ENCODE results near the gene KDM7A. TPM values are rescaled to one million over a fixed set of nuclear protein-coding genes. Genes with fewer than 3 reads are reported as not detected.

KDM7A gene
- total and polyA plus RNA-seq, 10 of the 15 experiments (the other 5 are each of a cell fraction or from before 2014, with no cell fraction given) = 0.07 to 0.96 (median 0.74) TPM

DNA sequence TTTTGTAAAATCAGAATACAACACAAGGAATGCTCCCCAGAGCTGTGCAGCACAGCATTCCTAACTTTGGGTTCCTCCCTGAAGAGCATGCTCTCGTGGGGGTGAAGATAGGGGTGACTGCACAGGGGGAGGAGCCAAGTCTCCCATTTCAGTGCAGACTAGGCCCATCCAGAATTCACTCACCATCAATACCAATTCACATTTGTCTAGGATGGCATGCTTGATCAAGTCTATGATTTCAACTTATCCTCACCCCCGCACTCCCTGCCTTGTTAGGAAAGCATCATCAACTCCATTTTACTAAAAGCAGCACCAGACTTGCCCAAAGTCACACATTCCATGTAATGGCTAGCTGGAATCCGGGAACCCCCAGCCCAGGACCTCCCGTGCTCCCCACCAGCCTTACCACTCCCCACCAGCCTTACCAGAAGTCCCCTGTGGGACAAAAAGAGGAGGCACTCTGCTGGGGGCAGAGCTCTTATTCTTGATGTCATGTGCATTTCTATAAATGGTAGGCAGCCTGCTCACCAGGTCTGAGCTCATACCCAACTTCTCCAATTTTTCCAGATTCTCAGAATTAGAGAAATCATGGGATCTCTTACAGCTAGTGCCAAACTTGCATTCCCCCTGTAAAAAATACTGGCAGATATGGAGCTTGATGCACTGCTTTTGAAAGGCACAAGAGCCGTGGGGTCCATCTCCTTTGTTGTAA is 120.2 kb downstream of the KDM7A start (continued):
- no peak for TF ChIP-seq KDM1A (IDR thresholded peaks at IDR 0.05; ENCODE audit: borderline replicate concordance)

DNA sequence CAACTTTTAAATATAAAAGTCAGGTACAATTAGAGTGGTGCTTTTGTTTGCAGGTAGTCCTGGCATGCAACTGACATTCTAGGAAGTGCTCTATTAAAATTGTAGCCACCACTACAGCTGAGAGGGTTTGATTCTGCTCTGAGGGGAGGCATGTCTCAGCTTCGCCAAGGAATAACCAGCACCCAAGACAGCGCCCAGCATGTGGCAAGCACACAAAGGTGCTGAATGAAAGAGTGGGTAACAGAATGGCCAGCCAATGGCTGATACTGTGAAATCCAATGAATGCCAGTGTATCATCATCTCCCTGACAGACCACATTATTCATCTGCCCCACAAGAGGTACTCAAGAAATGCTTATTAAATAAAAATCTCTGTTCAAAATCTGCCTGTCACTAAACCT is 121.0 kb downstream of the KDM7A start:
- SMC1A ChIA-PET (ENCODE audit: uncharacterized antibody, unreplicated experiment) = no interaction called here
- no peak overlapping the region for H3K9ac ChIP-seq (ENCODE audit: control insufficient read depth, insufficient read depth, low read length)
- H2AFZ ChIP-seq (ENCODE audit: control insufficient read depth, low read depth, low read length) = no peak overlapping the region
- 100% methylated on average over 2 of the region's 2 CpGs for WGBS (ENCODE audit: insufficient coverage, insufficient replicate concordance, low lambda C conversion rate, missing lambda C conversion rate)
- CTCF ChIA-PET = no interaction called here
- no peak overlapping the region for H3K27ac ChIP-seq (ENCODE audit: control insufficient read depth, insufficient read depth)
- H4K20me1 ChIP-seq (ENCODE audit: control insufficient read depth, insufficient read depth) = peaks cover 4% of the 10 kb centered on the region; the same call in 1 of the 2 replicates
- in situ Hi-C loops (cut with MboI) (loop anchor here (10.0 kb wide), 1 partner anchor 941 kb away; no protein-coding TSS in a partner anchor), intact Hi-C loops (cut with micrococcal nuclease; ENCODE audit: unreplicated experiment) (no loop called here)
- H3K79me2 ChIP-seq (ENCODE audit: control insufficient read depth, insufficient read depth, low read length) = peaks cover 2% of the 10 kb centered on the region; the same call in 1 of the 2 replicates
- H3K27me3 ChIP-seq (replicated peaks in 1 of 2; ENCODE audit: control insufficient read depth in 2 of 2, insufficient read depth in 2 of 2, low read length in 1 of 2) = no peaks in the 10 kb centered on the region
- no peak overlapping the region for H3K4me3 ChIP-seq
- DNase-seq (ENCODE audit: low read depth, low spot score) = no peak
- POLR2A ChIA-PET = no interaction called here
- BruUV-seq (replicated peaks) = no TSS peak
- no peaks in the 10 kb centered on the region; a peak in 1 of 4 replicates for H3K36me3 ChIP-seq (ENCODE audit: control insufficient read depth in 2 of 2, insufficient read depth in 2 of 2, low read length in 1 of 2)
- H3K9me3 ChIP-seq (replicated peaks; ENCODE audit: control insufficient read depth, insufficient read depth, low read length) = no peaks in the 10 kb centered on the region
- no peak for ATAC-seq
- no peak overlapping the region for H3K4me2 ChIP-seq (ENCODE audit: control insufficient read depth, insufficient read depth)
- peaks cover 23% of the 10 kb centered on the region for H3K4me1 ChIP-seq (ENCODE audit: control insufficient read depth, insufficient read depth, low read length)
- no peak for FAIRE-seq
- RAD21 ChIA-PET (ENCODE audit: unreplicated experiment) = no interaction called here
- TF ChIP-seq YY1 (IDR thresholded peaks at IDR 0.05; ENCODE audit: low read depth, low read length) (no peak), HDAC2 (IDR thresholded peaks at IDR 0.05) (no peak), PAX8 (IDR thresholded peaks at IDR 0.05) (no peak), ZZZ3 (IDR thresholded peaks at IDR 0.05; ENCODE audit: control insufficient read depth, insufficient read length, low read depth) (no peak), SP1 (IDR thresholded peaks at IDR 0.05; ENCODE audit: low read depth, low read length) (no peak), SMAD1 (IDR thresholded peaks at IDR 0.05; ENCODE audit: low read depth, partially characterized antibody) (no peak), NFYB (IDR thresholded peaks at IDR 0.05; ENCODE audit: insufficient read depth, low read depth, low read length) (no peak), SUZ12 (IDR thresholded peaks at IDR 0.05; ENCODE audit: unreplicated experiment) (no peak), MTA2 (IDR thresholded peaks at IDR 0.05; ENCODE audit: low read depth) (no peak), NR2F1 (conservative IDR thresholded peaks at IDR 0.05) (no peak), NR2C1 (IDR thresholded peaks at IDR 0.05) (no peak), RBBP5 (conservative IDR thresholded peaks at IDR 0.05) (no peak)
- TF ChIP-seq, protein P1, sequence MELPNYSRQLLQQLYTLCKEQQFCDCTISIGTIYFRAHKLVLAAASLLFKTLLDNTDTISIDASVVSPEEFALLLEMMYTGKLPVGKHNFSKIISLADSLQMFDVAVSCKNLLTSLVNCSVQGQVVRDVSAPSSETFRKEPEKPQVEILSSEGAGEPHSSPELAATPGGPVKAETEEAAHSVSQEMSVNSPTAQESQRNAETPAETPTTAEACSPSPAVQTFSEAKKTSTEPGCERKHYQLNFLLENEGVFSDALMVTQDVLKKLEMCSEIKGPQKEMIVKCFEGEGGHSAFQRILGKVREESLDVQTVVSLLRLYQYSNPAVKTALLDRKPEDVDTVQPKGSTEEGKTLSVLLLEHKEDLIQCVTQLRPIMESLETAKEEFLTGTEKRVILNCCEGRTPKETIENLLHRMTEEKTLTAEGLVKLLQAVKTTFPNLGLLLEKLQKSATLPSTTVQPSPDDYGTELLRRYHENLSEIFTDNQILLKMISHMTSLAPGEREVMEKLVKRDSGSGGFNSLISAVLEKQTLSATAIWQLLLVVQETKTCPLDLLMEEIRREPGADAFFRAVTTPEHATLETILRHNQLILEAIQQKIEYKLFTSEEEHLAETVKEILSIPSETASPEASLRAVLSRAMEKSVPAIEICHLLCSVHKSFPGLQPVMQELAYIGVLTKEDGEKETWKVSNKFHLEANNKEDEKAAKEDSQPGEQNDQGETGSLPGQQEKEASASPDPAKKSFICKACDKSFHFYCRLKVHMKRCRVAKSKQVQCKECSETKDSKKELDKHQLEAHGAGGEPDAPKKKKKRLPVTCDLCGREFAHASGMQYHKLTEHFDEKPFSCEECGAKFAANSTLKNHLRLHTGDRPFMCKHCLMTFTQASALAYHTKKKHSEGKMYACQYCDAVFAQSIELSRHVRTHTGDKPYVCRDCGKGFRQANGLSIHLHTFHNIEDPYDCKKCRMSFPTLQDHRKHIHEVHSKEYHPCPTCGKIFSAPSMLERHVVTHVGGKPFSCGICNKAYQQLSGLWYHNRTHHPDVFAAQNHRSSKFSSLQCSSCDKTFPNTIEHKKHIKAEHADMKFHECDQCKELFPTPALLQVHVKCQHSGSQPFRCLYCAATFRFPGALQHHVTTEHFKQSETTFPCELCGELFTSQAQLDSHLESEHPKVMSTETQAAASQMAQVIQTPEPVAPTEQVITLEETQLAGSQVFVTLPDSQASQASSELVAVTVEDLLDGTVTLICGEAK (IDR thresholded peaks at IDR 0.05; ENCODE audit: borderline replicate concordance) = no peak
- TF ChIP-seq, protein P2, sequence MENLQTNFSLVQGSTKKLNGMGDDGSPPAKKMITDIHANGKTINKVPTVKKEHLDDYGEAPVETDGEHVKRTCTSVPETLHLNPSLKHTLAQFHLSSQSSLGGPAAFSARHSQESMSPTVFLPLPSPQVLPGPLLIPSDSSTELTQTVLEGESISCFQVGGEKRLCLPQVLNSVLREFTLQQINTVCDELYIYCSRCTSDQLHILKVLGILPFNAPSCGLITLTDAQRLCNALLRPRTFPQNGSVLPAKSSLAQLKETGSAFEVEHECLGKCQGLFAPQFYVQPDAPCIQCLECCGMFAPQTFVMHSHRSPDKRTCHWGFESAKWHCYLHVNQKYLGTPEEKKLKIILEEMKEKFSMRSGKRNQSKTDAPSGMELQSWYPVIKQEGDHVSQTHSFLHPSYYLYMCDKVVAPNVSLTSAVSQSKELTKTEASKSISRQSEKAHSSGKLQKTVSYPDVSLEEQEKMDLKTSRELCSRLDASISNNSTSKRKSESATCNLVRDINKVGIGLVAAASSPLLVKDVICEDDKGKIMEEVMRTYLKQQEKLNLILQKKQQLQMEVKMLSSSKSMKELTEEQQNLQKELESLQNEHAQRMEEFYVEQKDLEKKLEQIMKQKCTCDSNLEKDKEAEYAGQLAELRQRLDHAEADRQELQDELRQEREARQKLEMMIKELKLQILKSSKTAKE (IDR thresholded peaks at IDR 0.05; ENCODE audit: low read depth, poor library complexity, severe bottlenecking) = no peak
- TF ChIP-seq, protein P3, sequence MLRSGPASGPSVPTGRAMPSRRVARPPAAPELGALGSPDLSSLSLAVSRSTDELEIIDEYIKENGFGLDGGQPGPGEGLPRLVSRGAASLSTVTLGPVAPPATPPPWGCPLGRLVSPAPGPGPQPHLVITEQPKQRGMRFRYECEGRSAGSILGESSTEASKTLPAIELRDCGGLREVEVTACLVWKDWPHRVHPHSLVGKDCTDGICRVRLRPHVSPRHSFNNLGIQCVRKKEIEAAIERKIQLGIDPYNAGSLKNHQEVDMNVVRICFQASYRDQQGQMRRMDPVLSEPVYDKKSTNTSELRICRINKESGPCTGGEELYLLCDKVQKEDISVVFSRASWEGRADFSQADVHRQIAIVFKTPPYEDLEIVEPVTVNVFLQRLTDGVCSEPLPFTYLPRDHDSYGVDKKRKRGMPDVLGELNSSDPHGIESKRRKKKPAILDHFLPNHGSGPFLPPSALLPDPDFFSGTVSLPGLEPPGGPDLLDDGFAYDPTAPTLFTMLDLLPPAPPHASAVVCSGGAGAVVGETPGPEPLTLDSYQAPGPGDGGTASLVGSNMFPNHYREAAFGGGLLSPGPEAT (IDR thresholded peaks at IDR 0.05; ENCODE audit: low read depth) = no peak

All from GM12878 (cell line).